Upper lobe of left lung (tissue), 4 donors: ENCODE results near the gene CCDC88B.

ENCODE experiments used
- EP300 ChIP-seq, 4 donors: sonication (generic); formaldehyde crosslinking; IDR thresholded peaks; one replicate each; pipeline ENCODE4 v1.5.1; 2017; ENCODE audit warnings: antibody characterized with exemption in 4 of 4, control low read depth in 2 of 4
- POLR2A ChIP-seq, 4 donors: fragments of 450-650 bp; IDR thresholded peaks; one replicate each; pipeline ENCODE4 v1.5.1; 2016 to 2017; ENCODE audit warnings: antibody characterized with exemption in 4 of 4, mild to moderate bottlenecking in 2 of 4
- POLR2AphosphoS5 ChIP-seq, 2 donors: sonication (generic); formaldehyde crosslinking; IDR thresholded peaks; one replicate each; pipeline ENCODE4 v1.5.1; 2017; ENCODE audit warnings: antibody characterized with exemption in 2 of 2
- TF ChIP-seq, protein P1 (sequence below), 6 experiments: fragments of 450-650 bp in 4 of 6; fragments of 200-600 bp in 2 of 6; sonication (generic) in 2 of 6; IDR thresholded peaks; one replicate each; pipeline ENCODE4 v1.5.1; 2016 to 2019; ENCODE audit warnings: antibody characterized with exemption in 6 of 6

DNA sequence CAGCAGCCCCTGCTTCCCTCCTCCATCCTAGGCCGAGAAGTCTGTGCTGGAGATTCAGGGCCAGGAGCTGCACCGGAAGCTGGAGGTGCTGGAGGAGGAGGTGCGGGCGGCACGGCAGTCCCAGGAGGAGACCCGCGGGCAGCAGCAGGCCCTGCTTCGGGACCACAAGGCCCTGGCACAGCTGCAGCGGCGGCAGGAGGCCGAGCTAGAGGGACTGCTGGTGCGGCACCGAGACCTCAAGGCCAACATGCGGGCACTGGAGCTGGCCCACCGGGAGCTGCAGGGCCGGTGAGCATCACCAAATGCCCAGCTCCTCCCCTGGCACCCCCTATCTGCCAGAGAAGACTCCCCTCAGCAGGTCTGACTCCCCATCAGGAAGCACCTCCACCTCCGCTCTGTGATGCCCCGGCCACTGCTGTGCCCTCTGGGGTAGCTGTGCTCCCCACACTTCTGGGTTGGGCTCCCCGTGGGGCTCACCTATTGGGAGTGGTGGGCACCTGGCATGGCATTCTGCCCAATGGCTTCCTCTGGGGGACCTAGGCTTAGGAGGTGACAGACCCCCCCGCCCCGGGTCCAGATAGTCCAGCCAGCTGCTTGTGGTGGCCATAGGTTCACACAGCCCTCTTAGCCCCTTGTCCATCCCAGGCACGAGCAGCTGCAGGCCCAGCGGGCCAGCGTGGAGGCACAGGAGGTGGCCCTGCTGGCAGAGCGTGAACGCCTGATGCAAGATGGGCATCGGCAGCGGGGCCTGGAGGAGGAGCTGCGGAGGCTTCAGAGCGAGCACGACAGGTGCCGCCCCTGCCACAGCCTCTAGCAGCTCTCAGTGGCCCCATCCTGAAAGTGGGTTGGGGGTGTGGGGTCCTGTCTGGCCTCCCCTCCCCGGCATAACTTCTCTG lies 12.3 kb downstream of the CCDC88B start:
- TF ChIP-seq, protein P1, sequence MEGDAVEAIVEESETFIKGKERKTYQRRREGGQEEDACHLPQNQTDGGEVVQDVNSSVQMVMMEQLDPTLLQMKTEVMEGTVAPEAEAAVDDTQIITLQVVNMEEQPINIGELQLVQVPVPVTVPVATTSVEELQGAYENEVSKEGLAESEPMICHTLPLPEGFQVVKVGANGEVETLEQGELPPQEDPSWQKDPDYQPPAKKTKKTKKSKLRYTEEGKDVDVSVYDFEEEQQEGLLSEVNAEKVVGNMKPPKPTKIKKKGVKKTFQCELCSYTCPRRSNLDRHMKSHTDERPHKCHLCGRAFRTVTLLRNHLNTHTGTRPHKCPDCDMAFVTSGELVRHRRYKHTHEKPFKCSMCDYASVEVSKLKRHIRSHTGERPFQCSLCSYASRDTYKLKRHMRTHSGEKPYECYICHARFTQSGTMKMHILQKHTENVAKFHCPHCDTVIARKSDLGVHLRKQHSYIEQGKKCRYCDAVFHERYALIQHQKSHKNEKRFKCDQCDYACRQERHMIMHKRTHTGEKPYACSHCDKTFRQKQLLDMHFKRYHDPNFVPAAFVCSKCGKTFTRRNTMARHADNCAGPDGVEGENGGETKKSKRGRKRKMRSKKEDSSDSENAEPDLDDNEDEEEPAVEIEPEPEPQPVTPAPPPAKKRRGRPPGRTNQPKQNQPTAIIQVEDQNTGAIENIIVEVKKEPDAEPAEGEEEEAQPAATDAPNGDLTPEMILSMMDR (IDR thresholded peaks at IDR 0.05), result no peak
- TF ChIP-seq POLR2A (IDR thresholded peaks at IDR 0.05) (no peak), POLR2AphosphoS5 (IDR thresholded peaks at IDR 0.05) (no peak), EP300 (IDR thresholded peaks at IDR 0.05) (no peak)
